HEK293T (cell line): Measurements from ENCODE around the gene MPZL1.

Source experiments
- BHLHE40 ChIP-seq: fragments of 450-650 bp; IDR thresholded peaks from 2 replicates; pipeline ENCODE4 v1.6.1; 2016; ENCODE audit warnings: mild to moderate bottlenecking, moderate library complexity, borderline replicate concordance
- FOXA1 ChIP-seq: fragments of 450-650 bp; IDR thresholded peaks from 2 replicates; pipeline ENCODE4 v1.6.1; 2016; ENCODE audit warnings: mild to moderate bottlenecking
- FOXM1 ChIP-seq: fragments of 450-650 bp; IDR thresholded peaks from 2 replicates; pipeline ENCODE4 v1.6.1; 2017; ENCODE audit warnings: mild to moderate bottlenecking, borderline replicate concordance

DNA sequence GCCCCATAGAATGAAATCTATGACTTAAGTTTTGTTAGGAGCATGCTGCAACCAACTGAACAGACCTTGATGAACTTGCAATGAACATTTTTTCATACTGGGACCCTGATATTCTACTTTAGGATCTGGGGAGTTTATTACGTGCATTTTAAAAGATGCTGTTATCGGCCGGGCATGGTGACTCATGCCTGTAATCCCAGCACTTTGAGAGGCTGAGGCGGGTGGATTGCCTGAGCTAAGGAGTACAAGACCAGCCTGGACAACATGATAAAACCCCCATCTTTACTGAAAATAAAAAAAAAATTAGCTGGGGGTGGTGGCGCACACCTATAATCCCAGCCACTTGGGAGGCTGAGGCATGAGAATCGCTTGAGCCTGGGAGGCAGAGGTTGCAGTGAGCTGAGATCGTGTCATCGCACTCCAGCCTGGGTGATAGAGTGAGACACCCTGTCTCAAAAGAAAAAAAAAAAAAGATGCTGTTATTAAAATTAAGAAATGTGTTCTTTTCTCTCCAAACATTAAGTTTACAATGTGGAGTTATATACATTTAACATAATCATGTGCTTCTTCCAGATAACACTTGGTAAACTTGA, 7.1 kb downstream of the MPZL1 start:
- TF ChIP-seq BHLHE40 (no peak), FOXM1 (no peak), FOXA1 (no peak)
